SKM-1 treated with dmso at 0.1 percent for 144 hours (cell line): Measurements from ENCODE around the gene UBAC1.

Source experiments
- DNase-seq: peaks from one replicate; lab custom pipeline; 2025; ENCODE audit not compliant: unreplicated experiment; lab: John Stamatoyannopoulos, UW

UBAC1 gene, protein sequence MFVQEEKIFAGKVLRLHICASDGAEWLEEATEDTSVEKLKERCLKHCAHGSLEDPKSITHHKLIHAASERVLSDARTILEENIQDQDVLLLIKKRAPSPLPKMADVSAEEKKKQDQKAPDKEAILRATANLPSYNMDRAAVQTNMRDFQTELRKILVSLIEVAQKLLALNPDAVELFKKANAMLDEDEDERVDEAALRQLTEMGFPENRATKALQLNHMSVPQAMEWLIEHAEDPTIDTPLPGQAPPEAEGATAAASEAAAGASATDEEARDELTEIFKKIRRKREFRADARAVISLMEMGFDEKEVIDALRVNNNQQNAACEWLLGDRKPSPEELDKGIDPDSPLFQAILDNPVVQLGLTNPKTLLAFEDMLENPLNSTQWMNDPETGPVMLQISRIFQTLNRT

DNA sequence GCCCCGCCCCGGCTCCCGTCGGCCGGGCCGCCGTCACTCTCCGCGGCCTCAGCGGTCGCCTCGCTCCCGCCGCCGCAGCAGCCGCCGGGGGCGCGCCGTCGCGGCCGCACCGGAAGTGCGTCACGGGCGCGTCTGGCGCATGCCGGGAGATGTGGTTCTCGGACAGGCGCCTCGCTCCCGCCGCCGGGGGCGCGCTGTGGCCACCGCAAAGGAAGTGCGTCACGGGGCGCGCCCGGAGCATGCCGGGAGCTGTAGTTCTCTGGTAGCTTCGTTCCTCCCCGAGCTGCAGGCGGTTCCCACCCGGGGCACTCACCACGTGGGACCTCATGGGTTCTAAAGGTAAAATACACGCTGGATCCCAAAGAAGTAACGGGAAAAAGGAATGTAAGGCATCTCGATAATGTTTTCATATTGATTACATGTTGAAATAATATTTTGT is at the start of gene UBAC1:
TSS of gene UBAC1 (minus strand) at position 97 of the 439 bp plus-strand sequence. CDS start 211 bp downstream, outside the sequence.
- peak; percentile 96 for DNase-seq

DNA sequence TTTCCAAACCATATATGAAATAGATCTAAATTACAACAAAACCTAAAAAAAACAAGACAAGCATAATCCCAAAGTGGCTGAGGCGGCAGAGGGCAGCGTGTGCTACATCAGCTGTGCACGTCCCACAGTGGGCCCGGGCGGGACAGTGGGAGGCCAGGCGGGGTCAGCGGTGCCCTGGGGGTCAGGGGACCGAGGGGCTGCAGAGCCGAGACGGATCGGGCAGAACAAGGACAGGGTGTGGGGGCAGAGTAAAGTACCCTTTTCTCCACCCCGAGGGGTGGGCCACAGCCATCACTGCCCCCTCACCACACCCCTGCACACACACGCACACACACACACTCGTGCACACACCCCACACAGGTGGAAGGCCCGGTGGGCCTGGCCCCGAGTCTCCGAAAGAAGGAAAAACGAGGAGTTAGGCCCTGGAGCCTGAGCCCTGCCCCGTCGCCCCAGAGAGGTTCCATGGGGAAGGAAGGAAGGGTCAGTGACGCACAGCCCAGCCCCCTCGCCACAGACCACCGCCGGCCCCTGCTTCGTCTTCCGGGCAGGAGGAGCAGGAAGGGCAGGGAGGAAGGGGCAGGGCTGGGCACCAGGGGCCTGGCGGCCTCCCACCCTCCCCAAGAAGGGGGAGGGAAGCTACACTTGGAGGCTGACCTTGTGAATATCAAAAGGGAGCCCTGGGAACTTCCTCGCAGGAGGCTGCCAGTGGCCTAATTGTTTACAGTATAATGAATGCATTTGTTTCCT is 49.6 kb upstream of the UBAC1 start:
- DNase-seq, result no peak

- no peak for DNase-seq
These were observed 49.0 kb upstream of the UBAC1 start for GRCh38 chr9:136010176-136010575.

GRCh38 chr9:136009516-136009915 is 48.3 kb upstream of the UBAC1 start:
- no peak for DNase-seq

DNA sequence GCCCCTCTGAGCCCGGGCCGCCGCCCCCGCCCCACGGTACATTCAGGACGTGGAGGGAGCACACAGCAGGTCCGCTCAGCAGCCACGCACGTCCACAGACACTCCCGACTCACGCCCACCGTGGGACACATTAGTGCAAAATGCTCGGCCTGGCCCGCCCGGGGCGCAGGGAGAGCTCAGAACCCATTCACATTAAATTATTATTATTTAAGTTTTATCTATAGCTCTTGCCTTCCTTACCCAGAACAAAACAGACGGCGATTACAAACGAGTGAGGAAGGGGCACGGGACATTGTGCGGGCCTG is 47.5 kb upstream of the UBAC1 start:
- no peak for DNase-seq

DNA sequence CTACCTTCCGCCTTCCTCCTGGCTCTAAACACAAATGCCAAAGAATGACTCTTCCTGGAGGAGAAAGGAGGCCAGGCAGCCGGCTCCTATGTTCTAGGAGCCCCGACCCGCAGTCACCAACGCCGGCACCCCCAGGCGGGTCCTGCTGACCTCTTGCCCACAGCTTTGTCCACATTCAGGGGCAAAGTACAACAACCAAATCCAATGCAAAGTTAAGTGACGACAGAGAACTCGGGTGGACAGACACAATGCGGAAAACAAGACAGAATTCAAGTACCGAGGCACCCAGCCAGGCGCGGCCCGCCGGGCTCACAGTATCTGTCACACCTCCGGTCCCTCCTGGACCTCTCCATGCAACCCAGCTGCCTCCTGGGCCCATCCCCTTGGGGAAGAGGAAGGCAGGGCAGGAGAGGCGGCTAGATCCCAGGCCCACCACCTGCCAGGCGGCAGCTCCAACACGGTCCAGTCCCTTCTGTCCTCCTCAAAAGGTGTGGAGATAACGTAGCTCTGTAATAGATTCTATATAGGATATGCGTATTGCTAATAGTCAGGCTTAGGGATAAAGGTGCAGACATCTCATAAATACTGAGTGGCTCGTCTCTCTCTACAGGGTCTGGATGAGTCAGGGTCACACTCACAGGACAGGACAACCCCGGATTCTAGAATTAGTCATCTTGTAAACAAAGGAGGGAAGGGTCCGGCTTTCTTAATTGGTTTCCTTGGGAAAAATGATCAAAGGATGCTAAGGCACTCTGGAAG is 46.9 kb upstream of the UBAC1 start:
- no peak for DNase-seq

DNA sequence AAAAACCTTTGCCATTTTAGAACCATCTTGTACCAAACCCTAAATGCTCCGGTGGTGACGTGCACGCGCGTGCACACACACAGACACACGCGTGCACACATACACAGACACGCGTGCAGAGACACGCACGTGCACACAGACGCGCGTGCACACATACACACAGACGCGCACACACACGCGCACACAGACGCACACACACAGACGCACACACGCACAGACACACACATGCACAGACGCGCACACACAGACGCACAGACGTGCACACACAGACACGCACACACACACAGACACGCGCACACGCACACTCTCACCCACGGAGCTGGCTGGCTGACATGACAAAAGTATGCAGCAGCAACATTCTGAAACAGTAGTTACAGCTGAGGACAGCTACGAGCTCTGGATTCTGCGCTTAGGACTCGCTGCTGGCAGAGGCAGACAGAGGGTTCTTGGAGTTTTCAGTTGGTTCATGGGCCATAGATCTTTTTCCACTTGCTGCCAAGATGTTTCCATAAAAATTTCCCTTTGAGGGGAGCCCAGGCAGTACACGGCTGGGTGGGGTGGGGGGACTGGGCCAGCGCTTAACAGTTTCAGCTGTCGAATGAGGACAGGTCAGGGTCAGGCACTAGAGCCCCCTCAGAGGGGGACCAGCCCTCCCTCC is 46.2 kb upstream of the UBAC1 start:
- no peak for DNase-seq

- DNase-seq, result no peak
These were observed 45.0 kb upstream of the UBAC1 start for GRCh38 chr9:136006169-136006568.

- DNase-seq, result no peak
These were observed 43.5 kb upstream of the UBAC1 start for GRCh38 chr9:136004712-136005111.

DNA sequence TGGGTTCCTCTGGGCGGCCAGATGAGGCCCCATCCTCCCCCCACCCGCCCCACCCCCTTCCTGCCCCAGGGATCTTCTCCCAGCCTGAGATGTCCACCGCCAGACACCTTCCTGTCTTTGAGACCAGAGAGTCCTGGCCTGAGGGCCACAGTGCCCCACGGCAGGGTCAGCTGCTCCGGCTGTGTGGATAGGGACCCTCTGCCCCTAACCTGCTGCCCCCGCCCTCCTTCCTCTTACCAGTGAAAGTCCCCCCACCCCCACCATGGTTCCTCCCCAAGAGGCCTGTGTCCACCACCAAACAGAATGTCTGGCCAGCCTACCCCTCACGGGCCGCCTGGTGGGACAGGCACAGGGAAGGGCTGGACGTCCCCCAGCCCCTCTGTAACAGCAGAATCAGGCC is 43.0 kb upstream of the UBAC1 start:
- no peak for DNase-seq

GRCh38 chr9:136003411-136004218 is 42.4 kb upstream of the UBAC1 start:
- no peak for DNase-seq

DNA sequence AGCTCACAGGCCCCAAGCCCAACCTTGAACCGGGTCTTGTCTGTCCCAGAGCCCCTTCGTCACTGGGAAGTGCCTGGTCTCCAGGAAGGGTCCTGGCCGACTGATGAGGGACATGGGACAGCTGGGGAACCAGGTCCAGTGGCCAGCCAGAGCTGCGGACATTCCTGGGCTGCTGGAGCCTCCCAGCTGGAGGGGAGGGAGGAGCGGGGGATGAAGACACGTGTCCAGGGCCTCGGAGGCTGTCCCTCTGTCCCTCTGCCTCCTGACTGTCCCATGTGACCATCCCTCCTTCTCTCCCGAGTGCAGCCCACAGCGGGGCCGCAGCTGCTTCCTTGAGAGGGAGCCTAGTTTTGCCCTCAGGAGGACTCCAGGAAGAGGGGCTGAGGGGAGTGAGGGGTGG is 41.7 kb upstream of the UBAC1 start:
- no peak for DNase-seq

DNA sequence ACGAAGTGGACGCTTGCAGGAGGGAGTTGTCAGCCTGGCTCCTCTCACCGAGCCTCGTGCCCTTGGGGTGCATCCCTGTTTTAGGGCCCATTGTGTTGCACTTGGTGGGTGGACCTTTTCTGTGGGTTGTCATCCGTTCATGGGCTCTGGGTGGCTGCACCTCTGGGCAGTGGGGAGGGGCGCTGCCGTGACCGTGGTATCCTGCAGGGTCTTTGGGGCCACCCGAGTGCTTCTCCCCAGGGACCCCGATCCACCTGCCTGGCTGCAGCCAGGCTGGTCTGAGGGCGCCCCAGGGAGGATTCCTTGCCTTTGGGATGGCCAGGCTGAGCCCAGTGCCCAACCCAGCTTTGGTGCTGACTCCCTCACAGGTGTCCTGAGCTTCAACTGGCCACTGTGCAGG is 41.0 kb upstream of the UBAC1 start:
- DNase-seq, result no peak

DNA sequence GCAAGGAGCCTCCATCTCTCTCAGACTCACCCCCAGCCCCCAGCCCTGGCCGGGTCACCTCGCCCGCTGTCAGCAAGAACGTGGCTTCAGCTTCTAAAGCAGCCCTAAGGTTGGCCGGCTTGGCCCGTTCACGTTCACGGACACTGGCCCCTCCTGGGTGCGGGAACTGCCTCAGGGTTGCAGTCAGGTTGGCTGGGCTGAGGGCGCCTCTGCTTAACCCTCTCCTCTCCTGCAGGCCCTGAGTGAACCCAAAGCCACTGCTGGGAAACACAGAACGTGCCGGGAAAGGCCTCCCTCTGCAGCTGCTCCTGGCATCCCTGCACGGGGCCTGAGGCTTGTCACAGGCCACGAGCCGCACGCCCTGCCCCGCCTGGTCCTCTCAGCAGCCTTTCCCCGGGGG is 40.1 kb upstream of the UBAC1 start:
- DNase-seq, result no peak

DNA sequence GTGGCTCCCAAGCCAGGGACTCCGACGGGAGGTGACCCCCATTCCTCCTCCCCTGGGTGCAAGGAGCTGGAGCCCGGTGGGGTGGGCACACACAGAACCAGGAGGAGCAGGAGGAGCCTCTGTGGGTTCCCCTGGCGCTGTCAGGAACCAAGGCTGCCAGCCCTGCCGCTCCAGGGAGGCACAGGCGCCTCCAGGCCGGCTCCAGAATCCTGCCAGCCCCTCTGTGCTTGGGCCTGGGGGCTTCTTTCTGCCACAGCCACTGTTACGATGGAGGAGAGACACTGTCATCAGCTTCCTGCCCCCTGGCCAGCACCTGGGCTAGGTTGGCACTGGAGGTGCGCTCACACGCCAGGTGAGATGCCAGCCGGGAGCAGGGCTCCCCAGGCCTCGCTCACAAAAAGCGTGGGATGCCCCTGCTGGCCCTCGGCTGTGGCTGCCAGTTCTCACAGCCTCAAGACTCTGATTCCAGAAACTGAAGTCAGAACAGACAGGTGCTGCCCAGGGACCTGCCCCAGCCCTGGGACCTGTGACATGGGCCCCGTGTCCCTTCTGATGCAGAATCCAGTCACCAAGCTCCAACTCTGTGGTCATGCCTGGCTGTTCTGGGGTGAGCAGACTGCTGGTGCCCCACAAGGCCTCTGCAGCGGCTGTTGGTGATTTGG is 37.4 kb upstream of the UBAC1 start:
- no peak for DNase-seq

- no peak for DNase-seq
These were observed 36.8 kb upstream of the UBAC1 start for GRCh38 chr9:135998016-135998380.

- no peak for DNase-seq
These were observed 36.2 kb upstream of the UBAC1 start for GRCh38 chr9:135997090-135998015.

GRCh38 chr9:135995816-135996215 is 34.6 kb upstream of the UBAC1 start:
- no peak for DNase-seq
